ENCODE measurements around the gene GPC6.

DNA sequence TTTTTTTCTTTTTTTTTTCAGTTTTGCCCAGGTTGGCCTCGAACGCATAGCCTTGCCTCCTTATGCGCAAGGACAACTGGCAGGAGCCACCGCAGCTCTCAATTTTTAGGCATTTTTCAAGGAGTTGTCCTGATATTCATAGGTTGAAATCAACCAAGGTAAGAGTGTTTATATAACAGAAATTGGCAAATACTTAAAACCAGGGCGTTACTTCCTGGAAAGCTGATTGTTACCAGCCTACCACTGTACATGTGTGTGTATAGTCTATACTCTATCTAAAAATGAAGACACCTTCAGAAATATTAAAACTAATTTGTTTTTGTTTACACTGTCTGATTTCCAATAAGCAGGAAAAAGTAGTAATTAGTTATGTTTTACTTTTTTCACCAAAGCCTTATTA lies 39.2 kb downstream of the GPC6 start:
- TF ChIP-seq, protein P1, sequence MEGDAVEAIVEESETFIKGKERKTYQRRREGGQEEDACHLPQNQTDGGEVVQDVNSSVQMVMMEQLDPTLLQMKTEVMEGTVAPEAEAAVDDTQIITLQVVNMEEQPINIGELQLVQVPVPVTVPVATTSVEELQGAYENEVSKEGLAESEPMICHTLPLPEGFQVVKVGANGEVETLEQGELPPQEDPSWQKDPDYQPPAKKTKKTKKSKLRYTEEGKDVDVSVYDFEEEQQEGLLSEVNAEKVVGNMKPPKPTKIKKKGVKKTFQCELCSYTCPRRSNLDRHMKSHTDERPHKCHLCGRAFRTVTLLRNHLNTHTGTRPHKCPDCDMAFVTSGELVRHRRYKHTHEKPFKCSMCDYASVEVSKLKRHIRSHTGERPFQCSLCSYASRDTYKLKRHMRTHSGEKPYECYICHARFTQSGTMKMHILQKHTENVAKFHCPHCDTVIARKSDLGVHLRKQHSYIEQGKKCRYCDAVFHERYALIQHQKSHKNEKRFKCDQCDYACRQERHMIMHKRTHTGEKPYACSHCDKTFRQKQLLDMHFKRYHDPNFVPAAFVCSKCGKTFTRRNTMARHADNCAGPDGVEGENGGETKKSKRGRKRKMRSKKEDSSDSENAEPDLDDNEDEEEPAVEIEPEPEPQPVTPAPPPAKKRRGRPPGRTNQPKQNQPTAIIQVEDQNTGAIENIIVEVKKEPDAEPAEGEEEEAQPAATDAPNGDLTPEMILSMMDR (IDR thresholded peaks at IDR 0.05) = no peak
- TF ChIP-seq POLR2A (IDR thresholded peaks at IDR 0.05) (no peak), POLR2AphosphoS5 (IDR thresholded peaks at IDR 0.05; ENCODE audit: insufficient read depth in 1 of 2, low read depth in 1 of 2) (no peak)

Measured in vagina (tissue), 2 donors.